Measurements from ENCODE around the gene MYO9B. TPM values are rescaled to one million over a fixed set of nuclear protein-coding genes. Genes with fewer than 3 reads are reported as not detected.

Gene MYO9B
- total RNA-seq, 1 donor from 2014 or later: 33.2 TPM

GRCh38 chr19:17214508-17215126, 139.0 kb downstream of the MYO9B start:
- ATAC-seq (no peak), DNase-seq (ENCODE audit: missing footprints) (no peak)
- intact Hi-C loops (cut with DNase I): loop anchor here (1.0 kb wide), 2 partner anchors 53 to 123 kb away; partner anchors contain the start of genes BABAM1 and GTPBP3

- intact Hi-C loops (cut with DNase I): loop anchor here (1.0 kb wide), 2 partner anchors 52 to 122 kb away; partner anchors contain the start of genes BABAM1 and GTPBP3
- ATAC-seq (peak; percentile 97), DNase-seq (ENCODE audit: missing footprints) (peak; percentile 96)
Observed at GRCh38 chr19:17215127-17215971, 139.8 kb downstream of the MYO9B start, which contains the start of gene USE1. USE1 (plus strand) TSS chr19:17215357; CDS start chr19:17215406, 49 bp downstream.

GRCh38 chr19:17216058-17216670, 140.6 kb downstream of the MYO9B start:
- no peak for ATAC-seq
- DNase-seq (ENCODE audit: missing footprints): no peak
- intact Hi-C loops (cut with DNase I): no loop called here

- intact Hi-C loops (cut with DNase I): no loop called here
- ATAC-seq (no peak), DNase-seq (ENCODE audit: missing footprints) (no peak)
Observed at GRCh38 chr19:17219286-17219685, 143.7 kb downstream of the MYO9B start.

- ATAC-seq (no peak), DNase-seq (ENCODE audit: missing footprints) (no peak)
- intact Hi-C loops (cut with DNase I): no loop called here
Observed at GRCh38 chr19:17220207-17220758, 144.7 kb downstream of the MYO9B start.

- ATAC-seq (no peak), DNase-seq (ENCODE audit: missing footprints) (no peak)
- intact Hi-C loops (cut with DNase I): loop anchor here (5.0 kb wide), 1 partner anchor 148 kb away; the partner anchor contains the start of genes HAUS8 and MYO9B
Observed at GRCh38 chr19:17225053-17225452, 149.5 kb downstream of the MYO9B start.

GRCh38 chr19:17226002-17226933, 150.7 kb downstream of the MYO9B start, which contains the start of gene OCEL1:
OCEL1 (plus strand) TSS chr19:17226226; CDS start chr19:17226248, 22 bp downstream.
- intact Hi-C loops (cut with DNase I): loop anchor here (1.0 to 5.0 kb wide), 2 partner anchors 20 to 149 kb away; partner anchors contain the start of genes HAUS8 and MYO9B
- DNase-seq (ENCODE audit: missing footprints) (peak; percentile 100), ATAC-seq (peak; percentile 98)

- ATAC-seq (no peak), DNase-seq (ENCODE audit: missing footprints) (no peak)
- intact Hi-C loops (cut with DNase I): loop anchor here (5.0 kb wide), 1 partner anchor 151 kb away; the partner anchor contains the start of genes HAUS8 and MYO9B
Observed at GRCh38 chr19:17227798-17228367, 152.3 kb downstream of the MYO9B start.

GRCh38 chr19:17229890-17230289, 154.3 kb downstream of the MYO9B start:
- DNase-seq (ENCODE audit: missing footprints) (no peak), ATAC-seq (no peak)
- intact Hi-C loops (cut with DNase I): loop anchor here (5.0 kb wide), 1 partner anchor 153 kb away; the partner anchor contains the start of genes HAUS8 and MYO9B

- DNase-seq (ENCODE audit: missing footprints): no peak
- intact Hi-C loops (cut with DNase I): no loop called here
- ATAC-seq: no peak
Observed at GRCh38 chr19:17232258-17232657, 156.7 kb downstream of the MYO9B start.

GRCh38 chr19:17234911-17235299, 159.3 kb downstream of the MYO9B start:
- ATAC-seq: peak; percentile 60
- intact Hi-C loops (cut with DNase I): loop anchor here (1.0 kb wide), 1 partner anchor 168 kb away; no protein-coding TSS in a partner anchor
- DNase-seq (ENCODE audit: missing footprints): no peak

GRCh38 chr19:17235300-17235970, 159.9 kb downstream of the MYO9B start:
- intact Hi-C loops (cut with DNase I): loop anchor here (1.0 kb wide), 1 partner anchor 168 kb away; no protein-coding TSS in a partner anchor
- DNase-seq (ENCODE audit: missing footprints): peak; percentile 87

GRCh38 chr19:17235971-17236777, 160.6 kb downstream of the MYO9B start:
- DNase-seq (ENCODE audit: missing footprints) (no peak), ATAC-seq (peak; percentile 32)
- intact Hi-C loops (cut with DNase I): loop anchor here (1.0 kb wide), 1 partner anchor 169 kb away; no protein-coding TSS in a partner anchor

More at GRCh38 chr19:17235300-17235970, 159.9 kb downstream of the MYO9B start:
- ATAC-seq: peak; percentile 86

- DNase-seq (ENCODE audit: missing footprints) (no peak), ATAC-seq (no peak)
- intact Hi-C loops (cut with DNase I): no loop called here
Observed at GRCh38 chr19:17236811-17237543, 161.4 kb downstream of the MYO9B start.

Measured in Right ventricle myocardium inferior (tissue), 1 donor.